GM18907 (cell line): ENCODE results near the gene PDCD1LG2.
"Not testable (repeated sequence)": the region's sequence is repeated elsewhere in the genome, so short reads cannot be mapped to it uniquely, and the experiment has no call there.

Experiments used
- ATAC-seq: cut with Tn5 transposase; IDR thresholded peaks from one replicate; pipeline ENCODE4 v1.9.1; 2021; ENCODE audit warnings: mild to moderate bottlenecking, moderate library complexity; ENCODE audit not compliant: unreplicated experiment

PDCD1LG2 gene

GRCh38 chr9:5510360-5510931 is at the start of gene PDCD1LG2:
Gene PDCD1LG2 (plus strand): TSS chr9:5510531. CDS start chr9:5522547, 12,016 bp downstream.
- peak; percentile 71 for ATAC-seq

GRCh38 chr9:5464831-5465330 is 45.5 kb upstream of the PDCD1LG2 start:
- not testable (repeated sequence) for ATAC-seq

GRCh38 chr9:5466005-5466404 is 44.3 kb upstream of the PDCD1LG2 start:
- ATAC-seq = no peak

- ATAC-seq = no peak
These were observed 43.6 kb upstream of the PDCD1LG2 start for GRCh38 chr9:5466766-5467165.

- no peak for ATAC-seq
These were observed 41.5 kb upstream of the PDCD1LG2 start for GRCh38 chr9:5468850-5469249.

- ATAC-seq = no peak
These were observed 40.2 kb upstream of the PDCD1LG2 start for GRCh38 chr9:5470122-5470521.

GRCh38 chr9:5470816-5471215 is 39.5 kb upstream of the PDCD1LG2 start:
- no peak for ATAC-seq

GRCh38 chr9:5475611-5476010 is 34.7 kb upstream of the PDCD1LG2 start:
- ATAC-seq = not testable (repeated sequence)

GRCh38 chr9:5478206-5478605 is 32.1 kb upstream of the PDCD1LG2 start:
- ATAC-seq = no peak

GRCh38 chr9:5479994-5480694 is 30.2 kb upstream of the PDCD1LG2 start:
- ATAC-seq = peak; percentile 55

GRCh38 chr9:5480919-5481318 is 29.4 kb upstream of the PDCD1LG2 start:
- no peak for ATAC-seq

GRCh38 chr9:5481322-5482040 is 28.9 kb upstream of the PDCD1LG2 start:
- no peak for ATAC-seq

GRCh38 chr9:5482194-5482593 is 28.1 kb upstream of the PDCD1LG2 start:
- no peak for ATAC-seq

- no peak for ATAC-seq
These were observed 27.0 kb upstream of the PDCD1LG2 start for GRCh38 chr9:5483306-5483705.

- ATAC-seq = no peak
These were observed 24.8 kb upstream of the PDCD1LG2 start for GRCh38 chr9:5485378-5486085.

GRCh38 chr9:5486988-5487387 is 23.3 kb upstream of the PDCD1LG2 start:
- ATAC-seq = no peak

GRCh38 chr9:5488221-5489008 is 21.9 kb upstream of the PDCD1LG2 start:
- ATAC-seq = no peak

- no peak for ATAC-seq
These were observed 20.5 kb upstream of the PDCD1LG2 start for GRCh38 chr9:5489630-5490490.

- peak; percentile 5 for ATAC-seq
These were observed 17.2 kb upstream of the PDCD1LG2 start for GRCh38 chr9:5492965-5493678.
